Fibroblast of lung (primary cell): ENCODE results near the gene FCMR. TPM values are rescaled to one million over a fixed set of nuclear protein-coding genes. Genes with fewer than 3 reads are reported as not detected.

Source experiments
- DNase-seq, 2 donors: peaks; one replicate each; pipeline versions ENCODE4 v3.0.0 to v3.0.0-alpha.2; 2010; ENCODE audit warnings: low read depth in 2 of 2
- H2AFZ ChIP-seq: 2 replicates; pipeline ENCODE4 v1.5.1; 2012; ENCODE audit warnings: low read length, control low read depth, inconsistent platforms
- H3K27ac ChIP-seq: 2 replicates; pipeline ENCODE4 v1.5.1; 2011; ENCODE audit warnings: low read length, control low read depth; ENCODE audit not compliant: insufficient read depth
- H3K27me3 ChIP-seq: 2 replicates; pipeline ENCODE4 v1.5.1; 2011; ENCODE audit warnings: mild to moderate bottlenecking, low read length; ENCODE audit not compliant: control insufficient read depth, insufficient read depth
- H3K36me3 ChIP-seq: 2 replicates; pipeline ENCODE4 v1.5.1; 2011; ENCODE audit warnings: low read length; ENCODE audit not compliant: control insufficient read depth, insufficient read depth
- H3K4me1 ChIP-seq: 2 replicates; pipeline ENCODE4 v1.5.1; 2011; ENCODE audit warnings: low read length; ENCODE audit not compliant: control insufficient read depth, insufficient read depth; ENCODE audit errors: extremely low read depth
- H3K4me2 ChIP-seq: 2 replicates; pipeline ENCODE4 v1.5.1; 2011; ENCODE audit warnings: low read length, control low read depth; ENCODE audit not compliant: insufficient read depth; ENCODE audit errors: extremely low read depth
- H3K4me3 ChIP-seq, 4 experiments: fragments of 200-600 bp in 1 of 4; sonication (generic) in 1 of 4; replicated peaks in 1 of 4; 2 replicates each; pipeline ENCODE4 v1.5.1; 2011 to 2016; ENCODE audit warnings: low read length in 4 of 4, low read depth in 3 of 4, mild to moderate bottlenecking in 3 of 4, control low read depth in 2 of 4, inconsistent platforms in 1 of 4, mixed read lengths in 1 of 4; ENCODE audit not compliant: insufficient read depth in 1 of 4; ENCODE audit errors: control extremely low read depth in 1 of 4
- H3K79me2 ChIP-seq: 2 replicates; pipeline ENCODE4 v1.5.1; 2012; ENCODE audit warnings: mild to moderate bottlenecking, low read length, inconsistent platforms; ENCODE audit not compliant: control insufficient read depth, insufficient read depth
- H3K9ac ChIP-seq: 2 replicates; pipeline ENCODE4 v1.5.1; 2011; ENCODE audit warnings: mild to moderate bottlenecking, low read length, control low read depth; ENCODE audit not compliant: insufficient read depth
- H3K9me3 ChIP-seq: 2 replicates; pipeline ENCODE4 v1.5.1; 2012; ENCODE audit warnings: low read depth, low read length; ENCODE audit not compliant: control insufficient read depth, insufficient read depth
- H4K20me1 ChIP-seq: 2 replicates; pipeline ENCODE4 v1.5.1; 2011; ENCODE audit warnings: low read length; ENCODE audit not compliant: control insufficient read depth, insufficient read depth; ENCODE audit errors: extremely low read depth
- EZH2 ChIP-seq: IDR thresholded peaks from 2 replicates; pipeline ENCODE4 v1.5.1; 2012; ENCODE audit warnings: low read length, control low read depth, mild to moderate bottlenecking; ENCODE audit errors: missing control alignments
- polyA plus RNA-seq, 2 donors: library from polyadenylated mRNA; depleted of rRNA in 1 of 2; stranded (reverse) in 1 of 2; unstranded in 1 of 2; fragments of >200 nt; gene quantifications; 2 replicates each; pipeline ENCODE4 v1.2.1, GENCODE V29; 2011 to 2012; ENCODE audit warnings: missing spikeins in 1 of 2
- total RNA-seq: library from RNA; depleted of rRNA; stranded (reverse); fragments of >200 nt; gene quantifications from 2 replicates; pipeline ENCODE4 v1.2.1, GENCODE V29; 2014
- TF ChIP-seq, protein P1 (sequence below), 2 donors: IDR thresholded peaks in 1 of 2; conservative IDR thresholded peaks in 1 of 2; 1 replicate in 1 of 2; 2 replicates in 1 of 2; pipeline ENCODE4 v1.5.1; 2011 to 2012; ENCODE audit warnings: low read length in 2 of 2, control low read depth in 1 of 2, inconsistent platforms in 1 of 2, low read depth in 1 of 2, mild to moderate bottlenecking in 1 of 2

FCMR gene
- total and polyA plus RNA-seq, 2 donors (not counting 1 experiment from before 2014, with no cell fraction given): 0.33 to 4.3 TPM

DNA sequence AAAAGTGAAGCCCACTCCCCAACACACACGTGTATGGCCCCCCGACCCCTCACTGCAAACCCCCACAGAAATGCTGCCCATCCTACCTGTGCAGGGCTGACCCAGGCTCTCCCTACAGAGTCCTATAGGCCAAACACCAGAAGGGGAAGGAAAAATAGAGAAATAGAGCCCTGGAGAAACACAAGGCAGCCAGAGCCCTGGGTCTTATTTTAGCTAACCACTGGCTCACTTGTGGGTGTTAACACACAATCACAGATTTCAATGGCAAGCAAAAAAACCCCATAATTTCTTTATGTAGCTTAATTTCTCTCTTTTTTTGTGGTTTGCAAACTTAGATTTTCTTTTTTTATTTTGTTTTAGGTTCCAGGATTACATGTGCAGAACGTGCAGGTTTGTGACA is 25.5 kb upstream of the FCMR start:
- H3K9me3 ChIP-seq: no peaks in the 10 kb centered on the region
- H2AFZ ChIP-seq: no peak overlapping the region
- no peak overlapping the region for H3K4me3 ChIP-seq
- no peaks in the 10 kb centered on the region for H3K36me3 ChIP-seq
- TF ChIP-seq, protein P1, sequence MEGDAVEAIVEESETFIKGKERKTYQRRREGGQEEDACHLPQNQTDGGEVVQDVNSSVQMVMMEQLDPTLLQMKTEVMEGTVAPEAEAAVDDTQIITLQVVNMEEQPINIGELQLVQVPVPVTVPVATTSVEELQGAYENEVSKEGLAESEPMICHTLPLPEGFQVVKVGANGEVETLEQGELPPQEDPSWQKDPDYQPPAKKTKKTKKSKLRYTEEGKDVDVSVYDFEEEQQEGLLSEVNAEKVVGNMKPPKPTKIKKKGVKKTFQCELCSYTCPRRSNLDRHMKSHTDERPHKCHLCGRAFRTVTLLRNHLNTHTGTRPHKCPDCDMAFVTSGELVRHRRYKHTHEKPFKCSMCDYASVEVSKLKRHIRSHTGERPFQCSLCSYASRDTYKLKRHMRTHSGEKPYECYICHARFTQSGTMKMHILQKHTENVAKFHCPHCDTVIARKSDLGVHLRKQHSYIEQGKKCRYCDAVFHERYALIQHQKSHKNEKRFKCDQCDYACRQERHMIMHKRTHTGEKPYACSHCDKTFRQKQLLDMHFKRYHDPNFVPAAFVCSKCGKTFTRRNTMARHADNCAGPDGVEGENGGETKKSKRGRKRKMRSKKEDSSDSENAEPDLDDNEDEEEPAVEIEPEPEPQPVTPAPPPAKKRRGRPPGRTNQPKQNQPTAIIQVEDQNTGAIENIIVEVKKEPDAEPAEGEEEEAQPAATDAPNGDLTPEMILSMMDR (conservative IDR thresholded peaks at IDR 0.05 in 1 of 2, IDR thresholded peaks at IDR 0.05 in 1 of 2; ENCODE audit: low read depth in 1 of 2, low read length in 2 of 2): no peak
- no peak for TF ChIP-seq EZH2
- no peaks in the 10 kb centered on the region for H3K79me2 ChIP-seq
- no peak overlapping the region for H3K4me2 ChIP-seq
- no peaks in the 10 kb centered on the region for H4K20me1 ChIP-seq
- no peak for DNase-seq
- no peak overlapping the region for H3K9ac ChIP-seq
- H3K27ac ChIP-seq: no peak overlapping the region
- no peaks in the 10 kb centered on the region for H3K4me1 ChIP-seq
- H3K27me3 ChIP-seq: peaks cover 20% of the 10 kb centered on the region

DNA sequence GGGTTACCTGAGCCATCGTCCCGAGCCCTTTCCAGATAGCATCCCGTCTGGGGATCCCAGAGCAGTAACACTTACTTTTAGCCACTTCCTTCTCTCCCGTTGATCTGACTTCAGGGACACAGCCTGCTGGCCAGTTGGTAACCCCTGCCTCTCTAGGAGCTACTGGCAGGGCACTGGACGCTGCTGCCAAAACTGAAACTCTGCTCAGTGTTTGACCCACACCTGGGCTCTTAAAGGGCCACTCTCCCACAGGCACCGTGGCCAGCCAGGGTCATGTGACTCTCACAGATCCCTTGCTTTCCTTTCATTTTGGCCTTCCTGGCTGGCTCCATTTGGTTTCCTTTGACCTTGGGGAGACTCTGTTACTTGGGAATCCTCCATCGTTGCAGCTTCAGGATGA is 24.5 kb upstream of the FCMR start, which contains the start of gene PIGR:
Gene PIGR (minus strand): TSS at position 206 of the 400 bp plus-strand sequence. CDS start 5,935 bp downstream, outside the sequence.
- TF ChIP-seq, protein P1 (conservative IDR thresholded peaks at IDR 0.05 in 1 of 2, IDR thresholded peaks at IDR 0.05 in 1 of 2; ENCODE audit: low read depth in 1 of 2, low read length in 2 of 2): no peak
- TF ChIP-seq EZH2: no peak
- H3K27me3 ChIP-seq: peaks cover 28% of the 10 kb centered on the region

DNA sequence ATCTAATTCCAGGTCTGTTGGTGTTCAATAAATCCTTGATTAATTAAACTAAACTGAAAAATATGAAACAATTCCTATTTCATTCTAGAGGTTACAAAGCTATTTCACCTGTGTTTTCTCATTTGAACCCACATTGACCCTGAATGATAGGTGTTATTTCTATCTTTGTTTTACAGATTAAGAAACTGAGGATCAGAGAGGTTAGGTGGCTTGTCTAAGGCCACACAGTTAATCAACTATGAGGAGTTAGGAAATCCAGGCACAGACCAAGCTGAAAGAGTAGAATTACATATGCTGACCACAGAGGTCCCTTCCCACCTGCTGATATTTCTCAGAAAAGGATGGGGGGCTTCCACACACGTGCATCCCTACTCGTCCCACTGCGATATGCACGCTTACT is 24.0 kb upstream of the FCMR start:
- DNase-seq: no peak
- no peaks in the 10 kb centered on the region for H3K79me2 ChIP-seq
- H4K20me1 ChIP-seq: no peaks in the 10 kb centered on the region
- no peak overlapping the region for H3K4me2 ChIP-seq
- H3K4me3 ChIP-seq: no peak overlapping the region
- TF ChIP-seq, protein P1 (conservative IDR thresholded peaks at IDR 0.05 in 1 of 2, IDR thresholded peaks at IDR 0.05 in 1 of 2; ENCODE audit: low read depth in 1 of 2, low read length in 2 of 2): no peak
- TF ChIP-seq EZH2: no peak
- H3K27me3 ChIP-seq: peaks cover 32% of the 10 kb centered on the region
- no peak overlapping the region for H3K9ac ChIP-seq
- no peaks in the 10 kb centered on the region for H3K36me3 ChIP-seq
- no peaks in the 10 kb centered on the region for H3K4me1 ChIP-seq
- H3K9me3 ChIP-seq: no peaks in the 10 kb centered on the region
- H2AFZ ChIP-seq: no peak overlapping the region
- no peak overlapping the region for H3K27ac ChIP-seq

More for the DNA sequence above, 24.5 kb upstream of the FCMR start, which contains the start of gene PIGR:
- Histone ChIP-seq H3K27ac (no peak within 1 kb of the TSS), H2AFZ (no peak within 1 kb of the TSS), H3K36me3 (no peaks in the 10 kb centered on the region), H3K9ac (no peak within 1 kb of the TSS), H3K4me1 (no peaks in the 10 kb centered on the region), H3K79me2 (no peaks in the 10 kb centered on the region), H3K4me3 (no peak within 1 kb of the TSS), H3K9me3 (no peaks in the 10 kb centered on the region), H3K4me2 (no peak within 1 kb of the TSS), H4K20me1 (no peaks in the 10 kb centered on the region)
- no peak for DNase-seq
